ENCODE measurements around the gene INPP5J.
"Not testable (repeated sequence)": the region's sequence is repeated elsewhere in the genome, so short reads cannot be mapped to it uniquely, and the experiment has no call there.

Gene INPP5J

DNA sequence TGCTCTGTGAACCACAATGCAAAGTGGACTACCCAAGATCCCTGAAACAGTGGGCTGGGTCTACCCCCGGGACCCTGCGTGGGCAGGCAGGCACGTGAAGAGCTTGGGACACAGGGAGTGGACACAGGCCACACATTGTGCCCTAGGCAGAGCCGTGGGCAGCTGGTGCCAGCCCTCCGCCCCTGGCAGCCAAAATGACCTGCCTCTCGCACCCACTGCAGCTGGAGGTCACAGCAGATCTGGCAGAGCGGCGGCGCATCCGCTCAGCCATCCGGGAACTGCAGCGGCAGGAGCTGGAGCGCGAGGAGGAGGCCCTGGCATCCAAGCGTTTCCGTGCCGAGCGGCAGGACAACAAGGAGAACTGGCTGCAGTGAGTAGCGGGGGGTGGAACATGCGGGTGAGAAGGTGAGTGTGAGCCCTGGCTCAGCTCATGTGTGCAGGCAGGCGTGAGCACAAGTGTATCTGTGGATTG, 35.0 kb upstream of the INPP5J start:
- FAIRE-seq = no peak

DNA sequence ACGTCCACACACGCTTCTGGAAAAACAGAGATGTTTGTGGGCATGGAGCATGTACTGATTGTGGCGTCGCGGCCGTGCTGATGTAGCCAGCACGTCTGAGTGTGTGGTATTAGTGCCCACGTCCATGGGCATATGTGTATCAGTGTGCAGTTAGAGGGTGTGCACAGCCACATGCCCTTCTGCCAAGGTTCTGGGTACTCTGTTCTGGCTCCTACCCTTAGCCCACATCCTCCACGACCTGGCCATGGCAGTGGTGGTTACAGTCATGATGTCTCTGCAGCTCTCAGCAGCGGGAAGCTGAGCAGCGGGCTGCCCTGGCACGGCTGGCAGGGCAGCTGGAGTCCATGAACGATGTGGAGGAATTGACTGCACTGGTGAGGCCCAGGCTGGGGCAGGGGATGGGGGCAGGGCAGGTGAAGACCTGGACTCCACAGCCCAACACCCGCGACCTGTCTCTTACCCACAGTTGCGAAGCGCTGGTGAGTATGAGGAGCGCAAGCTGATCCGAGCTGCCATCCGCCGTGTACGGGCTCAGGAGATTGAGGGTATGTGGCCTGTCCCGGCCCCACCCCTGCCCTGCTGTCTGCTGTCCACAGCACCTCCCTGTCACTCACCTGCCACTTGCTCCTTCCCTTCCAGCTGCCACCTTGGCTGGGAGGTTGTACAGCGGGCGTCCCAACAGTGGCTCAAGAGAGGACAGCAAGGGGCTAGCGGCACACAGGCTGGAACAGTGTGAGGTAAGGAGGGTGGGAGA, 34.4 kb upstream of the INPP5J start:
- no peak for FAIRE-seq

DNA sequence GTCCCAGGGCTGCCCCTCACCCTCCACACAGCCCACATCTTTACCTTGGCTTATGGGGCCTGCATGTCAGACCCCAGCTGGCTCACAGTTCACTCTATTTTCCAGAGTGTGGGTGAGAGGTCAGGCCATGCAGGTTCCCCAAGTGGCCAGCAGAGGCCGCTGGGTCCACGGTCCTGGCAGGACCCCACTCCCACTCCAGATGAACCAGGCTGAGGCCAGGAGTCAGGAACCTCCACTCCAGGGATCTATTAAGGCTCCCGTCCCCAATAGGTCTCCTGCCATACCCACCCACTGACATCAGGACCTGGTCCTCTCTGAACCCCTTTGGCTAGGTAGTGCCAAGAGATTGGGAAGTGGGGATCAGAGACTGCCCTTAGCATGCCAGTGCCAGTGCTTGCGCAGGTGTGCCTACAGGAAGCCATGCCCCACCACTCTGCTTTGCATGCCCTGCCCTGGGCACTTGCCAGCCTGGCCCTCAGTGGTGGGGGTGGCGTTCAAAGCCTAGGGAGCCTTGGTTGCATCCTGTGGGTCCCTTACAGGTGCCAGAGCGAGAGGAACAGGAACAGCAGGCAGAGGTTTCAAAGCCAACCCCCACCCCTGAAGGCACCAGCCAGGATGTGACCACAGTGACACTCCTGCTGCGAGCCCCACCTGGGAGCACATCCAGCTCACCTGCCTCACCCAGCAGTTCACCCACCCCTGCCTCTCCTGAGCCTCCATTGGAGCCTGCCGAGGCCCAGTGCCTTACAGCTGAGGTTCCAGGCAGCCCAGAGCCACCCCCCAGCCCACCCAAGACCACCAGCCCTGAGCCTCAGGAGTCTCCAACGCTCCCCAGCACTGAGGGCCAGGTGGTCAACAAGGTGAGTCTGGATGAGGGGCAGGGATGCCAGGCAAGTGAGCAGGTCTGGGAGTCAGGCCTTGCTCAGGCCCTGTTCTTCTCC, 33.3 kb upstream of the INPP5J start:
- FAIRE-seq = no peak

DNA sequence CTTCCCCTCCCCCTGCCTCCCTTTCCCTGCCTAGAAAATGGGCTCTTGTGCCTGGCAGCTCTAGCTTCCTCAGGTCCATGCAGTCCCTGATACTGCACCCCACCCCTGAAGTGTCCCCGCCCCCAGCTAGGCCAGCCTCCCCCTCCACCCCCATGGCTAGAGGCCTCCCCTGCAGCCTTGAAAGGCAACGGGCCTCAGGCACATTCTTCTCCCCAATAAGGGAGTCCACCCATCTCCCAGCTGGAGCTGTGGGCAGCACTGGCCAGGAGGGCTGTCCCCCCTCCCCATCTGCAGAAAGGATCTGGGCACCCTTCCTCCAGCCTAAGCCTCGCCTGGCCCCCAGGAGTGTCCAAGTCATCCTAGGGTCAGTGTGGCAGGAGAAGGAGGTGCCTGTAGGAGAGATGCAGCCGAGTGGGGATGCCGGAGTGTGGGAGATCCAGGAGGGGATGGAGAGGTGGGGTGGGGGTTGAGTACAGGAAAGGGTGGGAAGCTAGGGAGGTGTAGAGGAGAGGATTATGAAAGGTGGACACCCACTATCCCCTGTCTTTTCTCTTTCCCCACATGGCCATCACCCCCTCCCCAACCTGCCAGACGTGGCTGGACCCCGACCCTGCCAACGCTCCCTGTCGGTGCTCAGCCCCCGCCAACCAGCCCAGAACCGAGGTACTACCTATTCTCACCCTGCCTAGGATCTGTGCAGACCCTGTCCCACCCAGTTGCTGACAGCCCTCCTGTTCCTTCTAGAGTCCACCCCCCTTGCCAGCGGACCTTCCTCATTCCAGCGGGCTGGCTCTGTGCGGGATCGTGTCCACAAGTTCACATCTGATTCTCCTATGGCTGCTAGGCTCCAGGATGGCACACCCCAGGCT, 32.3 kb upstream of the INPP5J start:
- no peak for FAIRE-seq

DNA sequence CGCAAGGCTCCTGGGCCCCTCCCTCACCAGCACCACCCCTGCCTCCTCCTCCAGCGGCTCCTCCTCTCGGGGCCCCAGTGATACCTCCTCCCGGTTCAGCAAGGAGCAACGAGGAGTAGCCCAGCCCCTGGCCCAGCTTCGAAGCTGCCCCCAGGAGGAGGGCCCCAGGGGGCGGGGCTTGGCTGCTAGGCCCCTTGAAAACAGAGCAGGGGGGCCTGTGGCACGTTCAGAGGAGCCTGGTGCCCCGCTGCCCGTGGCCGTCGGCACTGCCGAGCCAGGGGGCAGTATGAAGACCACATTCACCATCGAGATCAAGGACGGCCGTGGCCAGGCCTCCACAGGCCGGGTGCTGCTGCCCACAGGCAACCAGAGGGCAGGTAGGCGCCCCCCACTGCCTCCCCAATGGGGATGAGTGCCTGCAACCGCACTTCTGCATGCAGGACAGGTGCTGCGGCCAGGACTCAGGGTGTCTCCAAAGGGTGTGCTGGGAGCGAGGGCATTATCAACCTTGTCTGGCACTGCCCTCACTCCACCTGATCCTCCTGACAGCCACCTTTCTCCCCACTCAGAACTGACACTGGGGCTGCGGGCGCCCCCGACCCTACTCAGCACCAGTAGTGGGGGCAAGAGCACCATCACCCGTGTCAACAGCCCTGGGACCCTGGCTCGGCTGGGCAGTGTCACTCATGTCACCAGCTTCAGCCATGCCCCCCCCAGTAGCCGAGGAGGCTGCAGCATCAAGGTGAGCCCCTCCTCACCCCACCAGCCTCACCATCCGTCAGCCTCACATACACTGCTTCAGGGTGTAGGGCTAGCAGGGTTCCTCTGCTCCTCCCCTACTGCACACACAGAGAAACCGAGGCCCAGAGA, 31.4 kb upstream of the INPP5J start:
- no peak for FAIRE-seq

DNA sequence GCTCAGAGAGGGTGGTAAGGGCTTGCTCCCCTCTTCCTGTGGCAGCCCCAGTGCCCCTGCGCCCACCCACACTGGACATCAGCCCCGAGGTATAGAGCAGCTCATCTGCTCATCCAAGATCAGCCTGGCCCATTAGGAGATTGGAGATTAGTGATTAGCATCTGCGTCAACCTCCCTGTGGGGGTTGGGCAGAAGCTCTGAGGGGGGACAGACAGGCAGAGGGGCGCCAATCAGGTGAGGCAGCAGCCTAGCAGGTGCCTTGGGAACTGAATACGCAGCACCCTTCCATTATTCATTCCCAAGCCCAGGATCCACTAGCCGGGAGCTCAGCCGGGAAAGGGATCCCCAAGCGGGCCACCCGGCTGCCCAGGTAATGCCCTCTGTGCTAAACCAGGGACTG, 30.6 kb upstream of the INPP5J start:
- no peak for FAIRE-seq

DNA sequence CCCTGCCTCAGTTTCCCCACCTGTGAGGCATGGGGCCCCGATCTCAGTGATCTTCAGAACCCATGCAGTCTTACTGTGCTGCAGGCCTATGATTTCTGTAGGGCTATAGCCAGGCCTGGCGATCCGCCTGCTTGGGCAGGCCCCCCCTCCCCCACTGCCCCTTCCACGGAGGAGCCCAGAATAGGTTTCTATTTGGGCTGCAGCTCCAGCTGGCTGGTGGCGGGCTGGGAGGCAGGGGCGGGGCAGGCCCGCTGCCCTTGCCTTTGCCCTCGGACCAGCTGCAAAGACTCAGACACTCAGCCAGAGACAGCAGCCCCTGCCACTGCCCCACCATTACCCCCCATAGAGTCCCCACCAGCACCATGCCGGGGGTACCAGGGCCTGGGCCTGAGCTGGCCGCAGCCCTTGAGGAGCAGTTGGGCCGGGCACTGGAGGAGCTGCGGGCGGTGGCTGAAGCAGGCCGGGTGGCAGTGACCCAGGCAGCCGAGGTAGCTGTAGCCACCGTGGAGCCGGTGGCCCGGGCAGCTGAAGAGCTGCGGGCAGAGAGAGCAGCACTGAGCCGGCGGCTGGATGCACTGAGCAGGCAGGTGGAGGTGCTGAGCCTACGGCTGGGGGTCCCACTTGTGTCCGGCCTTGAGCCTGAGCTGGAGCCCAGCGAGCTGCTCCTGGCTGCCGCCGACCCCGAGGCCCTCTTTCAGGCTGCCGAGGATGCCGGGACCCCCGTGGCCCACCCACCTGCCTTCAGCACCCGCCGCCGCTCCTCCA, 29.5 kb upstream of the INPP5J start:
- no peak for FAIRE-seq

DNA sequence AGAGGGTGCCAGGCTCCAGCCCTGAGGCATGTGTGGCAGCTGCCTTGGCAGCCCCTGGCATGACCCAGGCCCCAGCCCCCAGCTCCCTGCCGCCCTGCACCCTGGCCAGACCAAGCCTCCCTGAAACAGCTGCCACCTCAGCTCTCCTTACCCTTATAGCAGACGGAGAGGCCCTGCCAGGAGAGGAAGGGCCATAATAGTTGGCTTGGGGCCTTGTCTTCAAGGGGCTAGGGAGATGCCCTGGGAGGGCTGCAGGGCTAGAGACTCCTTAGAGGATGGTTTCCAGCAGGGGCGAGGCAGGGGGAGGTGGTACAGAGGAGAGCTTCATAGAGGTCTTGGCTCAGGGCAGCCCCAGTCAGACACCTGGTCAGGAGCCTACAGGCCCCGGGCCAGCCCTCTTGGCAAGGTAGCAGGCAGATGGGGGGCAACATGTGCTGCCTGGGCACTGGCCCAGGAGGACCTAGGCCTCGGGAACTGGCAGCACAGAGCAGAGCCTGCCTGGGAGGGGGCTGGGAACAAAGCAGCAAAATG, 28.7 kb upstream of the INPP5J start:
- FAIRE-seq = no peak

DNA sequence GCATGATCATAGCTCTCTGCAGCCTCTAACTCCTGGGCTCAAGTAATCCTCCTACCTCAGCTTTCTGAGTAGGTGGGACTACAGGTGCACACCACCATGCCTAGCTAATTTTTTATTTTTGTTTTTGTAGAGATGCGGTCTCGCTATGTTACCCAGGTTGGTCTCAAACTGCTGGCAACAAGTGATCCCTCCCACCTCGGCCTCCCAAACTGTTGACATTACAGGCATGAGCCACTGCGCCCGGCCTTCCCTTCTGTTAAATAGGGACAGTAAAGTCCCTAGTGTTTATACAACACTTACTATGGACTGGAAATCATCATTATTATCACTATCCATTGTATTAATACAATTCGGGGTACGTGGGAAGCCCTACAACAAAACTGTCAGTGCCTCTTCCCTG, 28.0 kb upstream of the INPP5J start:
- FAIRE-seq = no peak

DNA sequence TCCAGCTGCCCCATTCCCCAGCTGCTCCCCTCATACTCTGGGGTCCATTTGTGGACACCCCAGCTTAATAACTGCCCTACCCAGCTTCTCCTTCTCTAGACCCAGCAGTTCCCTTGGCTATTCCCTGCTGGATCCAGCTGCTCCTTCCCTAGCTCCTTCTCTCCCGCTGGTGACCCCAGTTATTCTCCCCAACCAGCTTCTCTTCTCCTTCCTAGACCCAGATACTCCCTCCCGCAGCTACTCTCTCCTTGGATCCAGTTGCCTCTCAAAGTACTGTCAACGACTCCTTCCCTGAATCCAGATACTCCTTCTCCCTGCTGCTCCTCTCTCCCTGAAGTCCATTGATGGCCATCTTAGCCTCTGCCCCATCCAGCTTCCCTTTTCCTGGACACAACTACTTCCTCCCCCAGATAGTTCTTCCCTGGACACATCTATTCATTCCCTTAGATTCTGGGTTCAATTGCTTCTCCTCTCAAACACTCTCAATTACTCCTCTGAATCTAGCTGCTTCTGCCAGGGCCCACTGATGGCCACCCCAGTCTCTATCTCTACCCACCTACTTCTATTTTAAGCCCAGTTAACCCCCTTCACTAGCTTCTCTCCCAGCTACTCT, 27.0 kb upstream of the INPP5J start:
- no peak for FAIRE-seq

DNA sequence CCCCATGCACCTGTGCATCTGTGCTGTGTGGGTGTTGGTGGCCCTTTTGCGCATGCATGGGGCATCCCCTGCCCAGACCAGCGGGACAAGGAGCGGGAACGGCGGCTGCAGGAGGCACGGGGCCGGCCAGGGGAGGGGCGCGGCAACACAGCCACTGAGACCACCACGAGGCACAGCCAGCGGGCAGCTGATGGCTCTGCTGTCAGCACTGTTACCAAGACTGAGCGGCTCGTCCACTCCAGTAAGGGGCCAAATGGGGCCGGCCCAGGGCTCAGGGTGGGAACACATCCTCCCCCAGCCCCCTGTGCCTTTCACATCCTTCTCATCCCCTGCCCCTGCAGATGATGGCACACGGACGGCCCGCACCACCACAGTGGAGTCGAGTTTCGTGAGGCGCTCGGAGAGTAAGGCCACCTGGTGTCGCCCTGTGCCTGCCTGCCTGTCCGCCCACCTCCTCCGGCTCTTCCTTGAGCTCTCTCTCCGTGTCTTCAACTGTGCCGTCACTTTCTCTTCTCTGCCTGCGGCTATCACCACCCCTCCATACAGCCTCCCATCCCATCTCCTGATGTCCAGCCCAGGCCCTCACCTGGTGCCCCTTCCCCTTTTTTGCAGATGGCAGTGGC, 26.0 kb upstream of the INPP5J start:
- no peak for FAIRE-seq

DNA sequence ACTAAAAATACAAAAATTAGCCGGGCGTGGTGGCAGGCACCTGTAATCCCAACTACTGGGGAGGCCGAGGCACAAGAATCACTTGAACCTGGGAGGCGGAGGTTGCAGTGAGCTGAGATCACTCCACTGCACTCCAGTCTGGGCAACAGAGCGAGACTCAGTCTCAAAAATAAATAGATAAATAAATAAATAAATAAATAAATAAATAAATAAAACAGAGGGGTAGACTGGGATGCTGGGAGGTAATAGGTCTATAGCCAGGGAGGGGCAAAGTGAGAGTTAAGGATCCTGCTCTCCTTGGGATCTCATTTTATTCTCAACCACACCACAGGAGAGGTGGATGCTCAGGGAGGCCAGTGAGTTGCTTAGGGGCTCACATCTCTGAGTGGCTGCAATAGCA, 25.2 kb upstream of the INPP5J start:
- not testable (repeated sequence) for FAIRE-seq

DNA sequence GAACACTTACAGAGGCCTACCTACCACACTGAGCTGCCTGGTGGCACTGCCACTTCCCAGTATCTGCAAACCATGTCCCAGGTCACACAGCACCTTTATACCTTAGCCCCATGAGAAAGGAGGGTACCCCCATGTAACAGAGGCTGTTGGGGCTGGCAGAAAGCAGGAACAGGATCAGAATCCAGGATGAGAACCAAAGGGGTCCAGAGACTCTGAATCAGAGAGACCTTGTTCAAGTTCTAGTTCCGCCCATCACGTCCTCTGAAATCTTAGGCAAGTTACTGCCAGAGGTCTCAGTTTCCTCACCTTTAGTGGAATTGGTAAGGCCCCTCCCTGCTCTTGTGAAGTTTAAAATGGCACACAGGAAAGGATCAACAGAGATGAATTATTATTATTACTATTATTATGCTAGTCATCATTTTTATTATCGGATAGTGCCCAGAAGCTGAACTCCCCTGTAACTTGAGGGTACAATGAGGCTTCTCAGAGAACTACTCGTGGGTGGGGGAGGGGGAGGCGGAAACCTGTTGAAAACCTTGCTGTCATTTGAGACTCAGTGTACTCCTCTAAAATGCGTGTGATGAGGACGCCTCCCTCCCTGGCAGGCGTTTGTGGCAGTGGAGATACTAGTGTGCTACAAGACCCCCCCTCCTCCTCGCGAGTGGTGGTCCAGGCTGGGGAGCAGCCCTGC, 24.7 kb upstream of the INPP5J start:
- no peak for FAIRE-seq

DNA sequence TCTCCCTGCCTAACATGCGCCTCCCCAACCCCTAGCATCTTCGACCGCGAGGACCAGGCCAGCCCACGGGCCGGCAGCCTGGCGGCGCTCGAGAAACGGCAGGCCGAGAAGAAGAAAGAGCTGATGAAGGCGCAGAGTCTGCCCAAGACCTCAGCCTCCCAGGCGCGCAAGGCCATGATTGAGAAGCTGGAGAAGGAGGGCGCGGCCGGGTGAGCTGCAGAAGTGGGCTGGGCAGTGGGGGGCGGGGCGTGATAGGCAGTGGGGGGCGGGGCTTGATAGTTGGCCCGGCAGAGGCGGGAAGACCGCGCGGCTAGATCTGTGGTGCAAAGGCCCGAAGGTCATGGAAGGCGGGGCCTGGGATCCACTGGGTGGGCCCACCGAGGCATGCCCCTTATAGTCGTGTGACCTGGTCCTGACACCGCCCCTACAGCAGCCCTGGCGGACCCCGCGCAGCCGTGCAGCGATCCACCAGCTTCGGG, 24.1 kb upstream of the INPP5J start:
- FAIRE-seq = no peak

DNA sequence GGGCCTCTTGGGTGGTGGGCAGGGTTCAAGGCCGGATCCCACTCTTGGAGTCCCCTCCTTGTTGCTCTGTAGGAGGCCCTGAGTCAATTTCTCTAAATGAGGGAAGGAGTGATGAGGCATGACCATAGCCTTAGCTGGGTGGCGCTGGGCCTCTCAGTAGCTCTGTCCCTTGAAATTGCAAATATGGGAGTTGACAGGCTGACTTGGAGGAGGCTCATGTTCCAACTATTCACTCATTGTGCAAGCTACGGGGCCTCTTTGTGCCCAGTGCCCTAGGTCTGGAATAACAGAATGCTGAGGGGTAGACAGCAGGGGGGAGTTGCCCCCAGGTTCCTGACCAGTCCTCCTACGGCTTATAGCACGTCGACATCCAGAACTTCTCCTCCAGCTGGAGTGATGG, 23.4 kb upstream of the INPP5J start:
- no peak for FAIRE-seq

DNA sequence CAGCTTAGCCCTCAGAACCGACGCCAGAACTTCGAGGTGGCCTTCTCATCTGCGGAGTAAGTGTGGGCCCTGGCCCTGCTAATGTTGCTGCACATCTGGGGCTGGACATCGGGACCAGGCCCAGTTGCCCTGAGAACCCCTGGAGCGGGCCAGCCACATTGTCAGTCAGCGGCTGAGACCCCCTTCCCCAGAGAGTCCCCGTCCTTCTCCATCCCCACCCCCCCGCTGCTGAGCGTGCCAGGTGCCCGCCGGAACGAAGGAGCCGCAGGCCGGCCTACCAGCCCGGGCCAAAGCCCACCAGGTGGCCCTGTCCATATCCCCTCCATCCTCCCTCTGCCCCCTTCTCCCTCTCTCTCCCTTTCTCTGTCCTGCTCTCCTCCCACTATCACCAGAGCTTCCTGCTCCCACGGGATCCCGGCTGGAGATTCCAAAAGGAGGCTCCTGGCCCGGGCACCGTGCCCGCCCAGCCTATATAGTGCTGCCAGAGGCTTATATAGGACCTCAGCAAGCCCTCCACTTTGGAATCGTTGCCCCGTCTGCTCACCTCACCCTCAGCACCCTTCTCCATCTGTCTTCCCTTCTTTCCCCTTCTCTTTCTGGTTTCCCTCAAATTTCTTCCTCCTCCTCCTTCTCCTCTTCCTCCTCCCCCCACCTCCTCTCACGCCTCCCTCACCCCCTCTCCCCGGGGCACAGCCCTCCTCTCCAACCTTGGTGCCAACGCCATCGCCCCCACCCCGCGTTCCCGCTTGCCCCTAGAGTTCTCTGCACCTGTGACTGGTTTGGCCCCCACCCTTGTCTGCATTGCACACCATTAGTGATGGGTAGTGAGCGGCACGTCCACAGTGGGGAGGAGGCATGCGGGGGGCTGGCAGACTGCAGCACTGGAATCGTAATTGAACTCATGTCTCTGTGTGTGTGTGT, 22.7 kb upstream of the INPP5J start:
- no peak for FAIRE-seq

DNA sequence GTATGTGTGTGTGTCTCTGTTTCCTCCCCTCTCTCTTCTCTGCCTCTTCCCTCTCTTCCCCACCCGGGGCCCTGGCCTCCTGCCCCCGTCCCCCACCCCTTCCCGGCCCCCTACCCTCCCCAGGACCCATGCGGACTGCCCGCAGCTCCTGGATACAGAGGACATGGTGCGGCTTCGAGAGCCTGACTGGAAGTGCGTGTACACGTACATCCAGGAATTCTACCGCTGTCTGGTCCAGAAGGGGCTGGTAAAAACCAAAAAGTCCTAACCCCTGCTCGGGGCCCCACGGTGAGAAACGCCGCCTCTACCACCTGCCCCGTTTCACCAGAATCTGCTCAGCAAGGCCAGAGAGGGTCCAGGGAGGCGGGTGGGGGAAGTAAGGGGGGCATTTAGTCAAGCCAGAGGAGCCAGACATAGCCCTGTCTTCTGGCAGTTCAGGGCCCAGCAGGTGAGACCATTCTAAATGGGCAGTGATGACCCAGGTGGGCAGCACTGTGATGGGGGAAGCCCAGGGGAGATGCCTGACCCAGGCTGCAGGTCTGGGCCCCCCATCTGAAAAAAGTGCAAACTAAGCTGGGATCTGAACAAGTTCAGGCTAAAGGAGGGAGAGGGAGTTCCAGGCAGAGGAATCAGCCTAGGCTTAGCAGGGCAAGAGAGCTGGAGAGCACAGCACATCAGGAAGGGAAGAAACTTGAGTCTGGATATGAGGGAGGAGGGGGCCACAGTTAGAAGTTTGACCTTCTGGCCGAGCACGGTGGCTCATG, 21.8 kb upstream of the INPP5J start:
- FAIRE-seq = no peak
